Fibroblast of the aortic adventitia (primary cell): ENCODE results near the gene TOX4. TPM values are rescaled to one million over a fixed set of nuclear protein-coding genes. Genes with fewer than 3 reads are reported as not detected.

Experiments used
- DNase-seq: peaks from one replicate; pipeline ENCODE4 v3.0.0-alpha.2; 2010; ENCODE audit warnings: low read depth
- H3K4me3 ChIP-seq: 2 replicates; pipeline ENCODE4 v1.5.1; 2011; ENCODE audit warnings: low read depth, mild to moderate bottlenecking, control low read depth, low read length, moderate library complexity
- total RNA-seq: library from RNA; depleted of rRNA; stranded (reverse); fragments of >200 nt; gene quantifications from 2 replicates; pipeline ENCODE4 v1.2.3, GENCODE V29; 2012; ENCODE audit warnings: low replicate concordance
- TF ChIP-seq, protein P1 (sequence below): IDR thresholded peaks from 2 replicates; pipeline ENCODE4 v1.5.1; 2011; ENCODE audit warnings: mild to moderate bottlenecking, low read length, control low read depth, inconsistent platforms; ENCODE audit not compliant: insufficient read depth

TOX4 gene
- total RNA-seq, 1 donor: 37.2 TPM

- H3K4me3 ChIP-seq: no peak overlapping the region
- no peak for DNase-seq
- TF ChIP-seq, protein P1, sequence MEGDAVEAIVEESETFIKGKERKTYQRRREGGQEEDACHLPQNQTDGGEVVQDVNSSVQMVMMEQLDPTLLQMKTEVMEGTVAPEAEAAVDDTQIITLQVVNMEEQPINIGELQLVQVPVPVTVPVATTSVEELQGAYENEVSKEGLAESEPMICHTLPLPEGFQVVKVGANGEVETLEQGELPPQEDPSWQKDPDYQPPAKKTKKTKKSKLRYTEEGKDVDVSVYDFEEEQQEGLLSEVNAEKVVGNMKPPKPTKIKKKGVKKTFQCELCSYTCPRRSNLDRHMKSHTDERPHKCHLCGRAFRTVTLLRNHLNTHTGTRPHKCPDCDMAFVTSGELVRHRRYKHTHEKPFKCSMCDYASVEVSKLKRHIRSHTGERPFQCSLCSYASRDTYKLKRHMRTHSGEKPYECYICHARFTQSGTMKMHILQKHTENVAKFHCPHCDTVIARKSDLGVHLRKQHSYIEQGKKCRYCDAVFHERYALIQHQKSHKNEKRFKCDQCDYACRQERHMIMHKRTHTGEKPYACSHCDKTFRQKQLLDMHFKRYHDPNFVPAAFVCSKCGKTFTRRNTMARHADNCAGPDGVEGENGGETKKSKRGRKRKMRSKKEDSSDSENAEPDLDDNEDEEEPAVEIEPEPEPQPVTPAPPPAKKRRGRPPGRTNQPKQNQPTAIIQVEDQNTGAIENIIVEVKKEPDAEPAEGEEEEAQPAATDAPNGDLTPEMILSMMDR: no peak
These were observed 57.6 kb downstream of the TOX4 start for GRCh38 chr14:21534576-21534975.

- no peak for DNase-seq
- no peak overlapping the region for H3K4me3 ChIP-seq
- TF ChIP-seq, protein P1: no peak
These were observed 58.8 kb downstream of the TOX4 start for GRCh38 chr14:21535545-21536417.

DNA sequence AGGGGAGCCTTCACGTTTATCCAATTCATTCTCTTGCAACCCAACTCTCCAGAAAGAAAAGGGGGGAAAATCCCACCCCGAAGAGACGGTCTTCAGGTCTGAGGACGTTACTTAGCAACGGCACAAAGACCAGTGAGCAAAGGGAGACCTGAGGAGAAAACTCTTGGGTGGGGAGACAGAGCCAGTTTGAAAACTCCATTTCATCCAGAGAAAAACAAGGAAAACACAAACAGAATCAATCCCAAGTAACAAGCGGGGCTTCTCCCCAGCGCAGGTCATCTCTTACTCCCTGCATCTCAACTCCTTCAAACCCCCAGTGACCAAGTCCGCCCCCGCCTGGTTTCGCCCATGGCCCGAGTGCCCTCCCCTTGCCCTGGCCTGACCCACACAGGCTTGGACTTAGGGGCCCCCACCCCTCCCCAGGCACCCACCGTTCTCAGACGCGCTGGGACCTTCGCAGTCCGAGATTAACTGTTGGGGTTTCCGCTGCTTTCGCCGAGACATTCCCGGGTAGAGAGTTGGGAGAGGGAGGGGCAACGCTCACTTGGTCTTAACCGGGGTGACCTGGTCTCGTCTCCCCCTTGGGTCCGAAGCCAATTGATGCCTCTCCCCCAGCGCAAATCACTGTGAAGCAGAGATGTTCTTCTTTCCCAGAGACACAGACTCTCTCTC is 59.6 kb downstream of the TOX4 start:
- DNase-seq: no peak
- TF ChIP-seq, protein P1: no peak
- H3K4me3 ChIP-seq: peak overlapping the region; percentile 31

DNA sequence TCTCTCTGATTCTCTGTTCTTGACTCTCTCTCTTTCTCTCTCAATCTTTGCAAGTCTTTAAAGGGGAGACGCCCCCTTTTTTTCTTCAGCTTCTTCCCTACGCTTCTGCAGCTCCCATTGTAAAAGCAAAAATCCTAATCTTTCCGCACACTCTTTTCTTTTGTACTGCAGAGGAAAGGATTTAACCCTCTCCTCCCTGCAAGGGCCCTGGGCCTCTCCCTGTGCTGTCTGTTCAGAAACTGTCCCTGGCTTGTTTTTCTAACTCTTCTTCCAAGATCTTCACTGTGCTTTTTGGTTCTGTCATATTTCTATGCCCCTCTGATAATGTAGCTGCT is 60.1 kb downstream of the TOX4 start:
- DNase-seq: no peak
- TF ChIP-seq, protein P1: no peak
- no peak overlapping the region for H3K4me3 ChIP-seq

- TF ChIP-seq, protein P1: no peak
- no peak for DNase-seq
- H3K4me3 ChIP-seq: no peak overlapping the region
These were observed 62.4 kb downstream of the TOX4 start for GRCh38 chr14:21539189-21539940.

DNA sequence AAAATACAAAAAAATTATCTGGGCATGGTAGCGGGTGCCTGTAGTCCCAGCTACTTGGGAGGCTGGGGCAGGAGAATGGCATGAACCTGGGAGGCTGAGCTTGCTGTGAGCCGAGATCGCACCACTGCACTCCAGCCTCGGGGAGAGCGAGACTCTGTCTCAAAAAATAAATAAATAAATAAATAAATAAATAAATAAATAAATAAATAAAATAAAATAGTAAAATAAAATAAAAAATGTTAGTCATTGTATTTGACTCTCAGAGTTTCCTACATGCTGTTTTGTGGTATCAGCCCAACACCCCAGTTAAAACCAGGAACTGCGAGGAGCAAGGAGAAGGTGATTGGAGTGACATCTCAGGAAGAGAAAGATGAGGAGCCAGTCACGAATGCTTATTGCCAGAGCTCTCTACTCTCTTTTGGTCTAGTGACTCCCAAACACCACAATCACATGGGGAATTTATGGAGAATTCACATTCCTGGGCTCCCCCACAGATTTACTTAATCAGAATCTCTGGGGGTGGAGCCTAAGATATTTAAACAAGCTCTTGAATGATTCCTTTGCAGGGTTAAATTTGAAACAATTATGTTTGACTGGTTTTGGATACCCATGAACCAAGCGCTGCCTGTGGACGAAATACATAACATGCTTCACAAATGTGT is 64.5 kb downstream of the TOX4 start:
- H3K4me3 ChIP-seq: no peak overlapping the region
- TF ChIP-seq, protein P1: no peak
- no peak for DNase-seq
